Fibroblast of mammary gland (primary cell): ENCODE measurements around the gene C16orf74.

Experiments used
- DNase-seq: peaks from one replicate; pipeline ENCODE4 v3.0.0-alpha.2; 2010; ENCODE audit warnings: low read depth
- H3K4me3 ChIP-seq: 2 replicates; pipeline ENCODE4 v1.5.1; 2011; ENCODE audit warnings: low read depth, mild to moderate bottlenecking, low read length, moderate library complexity; ENCODE audit not compliant: control insufficient read depth
- TF ChIP-seq, protein P1 (sequence below): conservative IDR thresholded peaks from 2 replicates; pipeline ENCODE4 v1.5.1; 2011; ENCODE audit warnings: low read depth, low read length, inconsistent platforms; ENCODE audit not compliant: control insufficient read depth, insufficient read depth

Gene C16orf74

DNA sequence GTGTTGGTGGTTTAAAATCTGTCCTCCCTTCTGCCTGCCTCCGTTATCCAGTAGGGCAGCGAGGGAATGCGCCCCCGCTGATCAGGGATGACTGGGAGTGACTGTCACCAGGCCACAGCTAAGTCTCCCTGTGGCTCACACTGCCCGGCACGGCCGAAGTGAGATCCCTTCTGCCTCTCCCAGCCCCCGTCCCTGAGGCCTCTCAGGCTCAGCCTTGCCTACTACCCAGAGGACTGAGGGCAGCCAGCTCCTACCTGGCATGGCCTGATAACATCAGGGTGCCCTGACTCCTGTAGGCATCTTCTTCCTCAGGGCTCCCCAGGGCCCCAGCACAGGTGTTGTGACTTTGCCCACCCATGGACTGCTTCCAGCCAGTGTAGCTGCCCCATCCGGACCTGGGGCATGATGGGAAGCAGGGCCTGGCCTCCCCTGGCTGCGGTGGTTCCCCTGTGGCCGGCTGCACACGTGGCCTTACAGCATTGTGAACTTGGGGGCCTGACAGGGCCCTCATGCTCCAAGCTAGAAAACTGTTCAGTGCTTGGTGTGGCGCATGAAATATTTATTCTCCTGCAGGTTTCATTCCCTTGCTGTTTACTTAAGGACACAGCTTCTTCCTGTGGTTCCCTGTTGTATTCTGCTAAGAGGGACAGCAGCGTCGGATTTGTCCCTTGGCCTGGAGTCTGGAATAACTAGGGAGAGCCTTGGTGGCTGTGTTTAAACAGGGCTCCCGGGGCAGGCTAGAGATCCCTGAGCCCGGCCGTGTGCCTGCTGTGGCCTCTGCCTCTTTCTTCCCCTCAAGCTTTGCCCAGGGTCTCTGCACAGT, 92.2 kb downstream of the C16orf74 start:
- H3K4me3 ChIP-seq, result no peak overlapping the region
- DNase-seq, result no peak
- TF ChIP-seq, protein P1, sequence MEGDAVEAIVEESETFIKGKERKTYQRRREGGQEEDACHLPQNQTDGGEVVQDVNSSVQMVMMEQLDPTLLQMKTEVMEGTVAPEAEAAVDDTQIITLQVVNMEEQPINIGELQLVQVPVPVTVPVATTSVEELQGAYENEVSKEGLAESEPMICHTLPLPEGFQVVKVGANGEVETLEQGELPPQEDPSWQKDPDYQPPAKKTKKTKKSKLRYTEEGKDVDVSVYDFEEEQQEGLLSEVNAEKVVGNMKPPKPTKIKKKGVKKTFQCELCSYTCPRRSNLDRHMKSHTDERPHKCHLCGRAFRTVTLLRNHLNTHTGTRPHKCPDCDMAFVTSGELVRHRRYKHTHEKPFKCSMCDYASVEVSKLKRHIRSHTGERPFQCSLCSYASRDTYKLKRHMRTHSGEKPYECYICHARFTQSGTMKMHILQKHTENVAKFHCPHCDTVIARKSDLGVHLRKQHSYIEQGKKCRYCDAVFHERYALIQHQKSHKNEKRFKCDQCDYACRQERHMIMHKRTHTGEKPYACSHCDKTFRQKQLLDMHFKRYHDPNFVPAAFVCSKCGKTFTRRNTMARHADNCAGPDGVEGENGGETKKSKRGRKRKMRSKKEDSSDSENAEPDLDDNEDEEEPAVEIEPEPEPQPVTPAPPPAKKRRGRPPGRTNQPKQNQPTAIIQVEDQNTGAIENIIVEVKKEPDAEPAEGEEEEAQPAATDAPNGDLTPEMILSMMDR, result no peak

- TF ChIP-seq, protein P1, result no peak
- H3K4me3 ChIP-seq, result no peak overlapping the region
- no peak for DNase-seq
Measured at GRCh38 chr16:85657996-85658395, 92.9 kb downstream of the C16orf74 start.
